Upper lobe of right lung (tissue), 1 donor: Measurements from ENCODE around the gene PRDM10. TPM values are rescaled to one million over a fixed set of nuclear protein-coding genes. Genes with fewer than 3 reads are reported as not detected.

Experiments used
- ATAC-seq: fragments of 200-7000 bp; cut with Tn5 transposase; one replicate; pipeline ENCODE4 v1.9.1; 2020; ENCODE audit warnings: mild to moderate bottlenecking, moderate library complexity
- DNase-seq: peaks from one replicate; pipeline ENCODE4 v3.0.0-alpha.2; 2020
- H3K27ac ChIP-seq: fragments of 200-600 bp; one replicate; pipeline ENCODE4 v1.8.0; 2022
- H3K27me3 ChIP-seq: fragments of 200-600 bp; one replicate; pipeline ENCODE4 v1.8.0; 2022; ENCODE audit warnings: mild to moderate bottlenecking
- H3K36me3 ChIP-seq: fragments of 200-600 bp; one replicate; pipeline ENCODE4 v1.8.0; 2022
- H3K4me1 ChIP-seq: fragments of 200-600 bp; one replicate; pipeline ENCODE4 v1.8.0; 2022
- H3K4me3 ChIP-seq: fragments of 200-600 bp; one replicate; pipeline ENCODE4 v1.8.0; 2022; ENCODE audit warnings: mild to moderate bottlenecking
- H3K9me3 ChIP-seq: fragments of 200-600 bp; one replicate; pipeline ENCODE4 v1.8.0; 2022
- intact Hi-C: fragments of 100-400 bp; cut with DNase I; formaldehyde crosslinking; loops from one replicate; pipeline ENCODE4 v1.11.0; 2022
- total RNA-seq: library from RNA; stranded (reverse); fragmentation: NEBNext Ultra II Directional; extraction: Animal tissue kit (Norgen Biotek cat#: 25700); gene quantifications from one replicate; pipeline ENCODE4 v1.2.1, GENCODE V29; 2021
- TF ChIP-seq, protein P1 (sequence below): fragments of 200-600 bp; IDR thresholded peaks from one replicate; pipeline ENCODE4 v1.8.0; 2022; ENCODE audit warnings: antibody characterized with exemption
- donor health status: DM: no; HTN: yes; CAD: no; lungs with severe emphysema.

The PRDM10 gene
- total RNA-seq, 1 donor from 2014 or later, result 15.7 TPM

DNA sequence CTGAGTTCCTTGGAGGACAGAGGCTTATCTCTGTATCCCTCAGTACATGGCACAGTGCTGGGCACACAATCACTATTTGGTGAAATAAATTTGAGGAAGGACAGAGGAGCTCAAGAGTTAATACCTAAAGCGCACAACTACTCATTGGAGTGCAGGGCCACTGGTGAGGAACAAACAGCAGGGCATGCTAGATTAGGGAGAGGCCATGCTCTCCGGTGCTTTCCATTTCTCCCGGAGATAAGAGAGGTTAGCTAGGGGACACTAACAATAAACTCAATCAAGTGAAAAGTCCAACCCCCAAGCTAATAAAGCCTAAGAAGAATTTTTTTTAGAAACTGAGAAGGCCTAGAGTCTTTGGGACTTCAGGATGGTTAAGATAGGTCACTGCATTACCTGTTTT, 136.3 kb downstream of the PRDM10 start:
- Histone ChIP-seq H3K27me3 (no peaks in the 10 kb centered on the region), H3K27ac (no peak overlapping the region), H3K9me3 (no peaks in the 10 kb centered on the region), H3K4me1 (peaks cover 4% of the 10 kb centered on the region), H3K4me3 (no peak overlapping the region), H3K36me3 (peaks cover 80% of the 10 kb centered on the region)
- no peak for DNase-seq
- TF ChIP-seq, protein P1, sequence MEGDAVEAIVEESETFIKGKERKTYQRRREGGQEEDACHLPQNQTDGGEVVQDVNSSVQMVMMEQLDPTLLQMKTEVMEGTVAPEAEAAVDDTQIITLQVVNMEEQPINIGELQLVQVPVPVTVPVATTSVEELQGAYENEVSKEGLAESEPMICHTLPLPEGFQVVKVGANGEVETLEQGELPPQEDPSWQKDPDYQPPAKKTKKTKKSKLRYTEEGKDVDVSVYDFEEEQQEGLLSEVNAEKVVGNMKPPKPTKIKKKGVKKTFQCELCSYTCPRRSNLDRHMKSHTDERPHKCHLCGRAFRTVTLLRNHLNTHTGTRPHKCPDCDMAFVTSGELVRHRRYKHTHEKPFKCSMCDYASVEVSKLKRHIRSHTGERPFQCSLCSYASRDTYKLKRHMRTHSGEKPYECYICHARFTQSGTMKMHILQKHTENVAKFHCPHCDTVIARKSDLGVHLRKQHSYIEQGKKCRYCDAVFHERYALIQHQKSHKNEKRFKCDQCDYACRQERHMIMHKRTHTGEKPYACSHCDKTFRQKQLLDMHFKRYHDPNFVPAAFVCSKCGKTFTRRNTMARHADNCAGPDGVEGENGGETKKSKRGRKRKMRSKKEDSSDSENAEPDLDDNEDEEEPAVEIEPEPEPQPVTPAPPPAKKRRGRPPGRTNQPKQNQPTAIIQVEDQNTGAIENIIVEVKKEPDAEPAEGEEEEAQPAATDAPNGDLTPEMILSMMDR, result no peak
- ATAC-seq, result no peak
- intact Hi-C loops, result no loop called here

DNA sequence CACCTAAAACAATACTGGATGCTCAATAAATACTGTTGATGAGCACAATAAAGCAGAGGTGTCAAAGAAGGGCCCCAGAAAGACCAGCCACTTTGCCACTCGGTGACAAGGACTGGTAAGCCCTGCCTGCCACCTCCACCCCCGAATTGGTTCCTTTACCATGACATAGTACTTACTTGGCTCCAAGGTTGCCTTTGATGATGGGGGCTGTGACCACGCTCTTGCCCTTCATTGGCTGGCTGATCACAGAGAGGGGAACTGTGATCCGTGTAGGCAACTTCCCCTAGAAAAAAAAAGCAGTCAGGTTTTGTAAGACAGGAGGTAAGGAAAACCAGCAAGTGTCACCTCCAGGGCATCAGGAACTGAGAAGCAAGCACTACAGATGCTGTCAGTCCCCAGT, 136.9 kb downstream of the PRDM10 start:
- Histone ChIP-seq H3K27ac (no peak overlapping the region), H3K27me3 (no peaks in the 10 kb centered on the region), H3K9me3 (no peaks in the 10 kb centered on the region), H3K4me1 (peaks cover 4% of the 10 kb centered on the region), H3K4me3 (no peak overlapping the region), H3K36me3 (peaks cover 74% of the 10 kb centered on the region)
- no peak for ATAC-seq
- TF ChIP-seq, protein P1, result no peak
- intact Hi-C loops, result no loop called here
- DNase-seq, result no peak

DNA sequence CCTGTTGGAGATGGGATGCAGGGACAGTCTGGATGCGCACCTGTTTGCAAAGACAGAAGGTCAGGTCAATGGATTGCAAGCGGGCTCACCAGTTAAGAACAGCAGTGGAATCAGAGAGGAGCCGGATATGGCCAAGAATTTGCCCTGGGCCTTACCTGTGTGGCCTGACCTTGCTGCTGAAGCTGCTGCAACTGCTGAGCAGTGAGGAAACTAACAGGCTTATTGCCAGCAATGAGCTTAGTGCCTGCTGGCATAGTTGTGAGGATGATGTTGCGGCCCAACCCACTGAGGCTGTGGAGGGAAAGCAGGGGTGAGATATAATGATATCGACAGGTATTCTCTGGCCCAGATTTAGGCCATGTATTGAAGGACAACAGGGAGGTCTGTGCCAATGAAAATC, 137.8 kb downstream of the PRDM10 start:
- no peak for DNase-seq
- no peak overlapping the region for H3K27ac ChIP-seq
- intact Hi-C loops, result no loop called here
- no peaks in the 10 kb centered on the region for H3K9me3 ChIP-seq
- H3K4me3 ChIP-seq, result no peak overlapping the region
- H3K4me1 ChIP-seq, result peaks cover 4% of the 10 kb centered on the region
- TF ChIP-seq, protein P1, result no peak
- H3K36me3 ChIP-seq, result peaks cover 65% of the 10 kb centered on the region
- H3K27me3 ChIP-seq, result no peaks in the 10 kb centered on the region
- no peak for ATAC-seq

DNA sequence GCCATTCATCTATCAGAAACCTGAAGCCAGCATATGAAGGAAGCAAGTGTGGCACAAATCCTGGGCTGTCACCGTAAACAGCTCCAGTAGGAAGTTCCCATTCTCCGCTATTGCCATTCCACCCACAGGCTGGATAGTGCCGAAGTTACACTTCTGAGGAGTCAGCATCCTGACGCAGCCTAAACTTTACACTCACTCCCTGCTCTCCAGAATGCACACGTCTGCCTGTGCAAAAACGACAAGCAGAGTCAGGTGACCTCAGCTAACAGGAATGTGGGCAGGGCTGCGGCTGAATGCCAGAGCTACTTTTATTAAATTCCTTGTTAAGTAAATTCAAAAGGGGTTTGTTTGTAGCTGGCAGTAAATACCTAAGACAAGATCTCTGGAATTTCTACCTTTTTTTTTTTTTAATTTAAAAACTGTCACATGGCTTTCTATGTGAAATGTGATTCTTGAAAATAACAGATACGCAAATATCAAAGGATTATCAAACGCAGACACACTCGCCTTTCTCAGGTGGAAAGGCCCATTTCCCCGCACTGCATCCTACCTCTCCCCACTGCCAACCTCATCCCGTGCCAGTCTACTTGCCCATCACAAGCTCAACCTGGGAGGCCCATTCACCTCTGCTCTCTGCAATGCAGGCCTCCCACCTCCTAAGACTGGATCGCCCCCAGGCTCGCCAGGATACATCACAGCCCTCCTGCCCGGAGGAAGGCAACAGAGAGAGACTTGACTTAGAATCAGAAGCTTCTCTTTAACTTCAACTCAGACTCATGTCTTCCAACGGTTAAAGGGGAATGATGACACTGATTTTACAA, 140.7 kb downstream of the PRDM10 start:
- TF ChIP-seq, protein P1, result no peak
- peak; percentile 80 for DNase-seq
- peaks cover 4% of the 10 kb centered on the region for H3K4me1 ChIP-seq
- intact Hi-C loops, result no loop called here
- peak overlapping the region; percentile 72 for H3K27ac ChIP-seq
- peak overlapping the region; percentile 21 for H3K4me3 ChIP-seq
- H3K36me3 ChIP-seq, result peaks cover 37% of the 10 kb centered on the region
- H3K27me3 ChIP-seq, result no peaks in the 10 kb centered on the region
- no peaks in the 10 kb centered on the region for H3K9me3 ChIP-seq
- ATAC-seq, result peak; percentile 94

DNA sequence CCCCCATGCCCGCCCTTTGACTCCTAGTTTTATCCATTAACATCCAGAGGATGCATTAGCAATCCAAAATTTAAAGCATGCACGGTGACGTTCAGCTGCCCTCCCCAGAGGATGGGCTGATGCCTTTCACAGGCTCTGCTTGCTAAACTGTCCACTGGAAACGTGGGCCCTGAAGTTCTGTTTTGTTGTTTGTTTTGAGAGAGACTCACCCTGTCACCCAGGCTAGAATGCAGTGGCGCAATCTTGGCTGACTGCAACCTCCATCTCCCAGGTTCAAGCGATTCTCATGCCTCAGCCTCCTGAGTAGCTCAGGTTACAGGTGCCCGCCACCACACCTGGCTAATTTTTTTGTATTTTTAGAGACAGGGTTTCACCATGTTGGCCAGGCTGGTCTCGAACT, 146.6 kb downstream of the PRDM10 start:
- H3K27ac ChIP-seq, result no peak overlapping the region
- DNase-seq (no peak), ATAC-seq (no peak)
- TF ChIP-seq, protein P1, result no peak
- no peaks in the 10 kb centered on the region for H3K27me3 ChIP-seq
- peaks cover 13% of the 10 kb centered on the region for H3K4me1 ChIP-seq
- no peaks in the 10 kb centered on the region for H3K9me3 ChIP-seq
- intact Hi-C loops, result no loop called here
- H3K36me3 ChIP-seq, result no peaks in the 10 kb centered on the region
- no peak overlapping the region for H3K4me3 ChIP-seq
